C4-2B (cell line): ENCODE results near the gene DCTN1.

ENCODE experiments used
- ZFX ChIP-seq: fragments of 450-650 bp; IDR thresholded peaks from 2 replicates; pipeline ENCODE4 v1.6.1; 2017
- TF ChIP-seq, protein P1 (sequence below): fragments of 450-650 bp; conservative IDR thresholded peaks from 2 replicates; pipeline ENCODE4 v1.5.1; 2017; ENCODE audit warnings: mild to moderate bottlenecking

DNA sequence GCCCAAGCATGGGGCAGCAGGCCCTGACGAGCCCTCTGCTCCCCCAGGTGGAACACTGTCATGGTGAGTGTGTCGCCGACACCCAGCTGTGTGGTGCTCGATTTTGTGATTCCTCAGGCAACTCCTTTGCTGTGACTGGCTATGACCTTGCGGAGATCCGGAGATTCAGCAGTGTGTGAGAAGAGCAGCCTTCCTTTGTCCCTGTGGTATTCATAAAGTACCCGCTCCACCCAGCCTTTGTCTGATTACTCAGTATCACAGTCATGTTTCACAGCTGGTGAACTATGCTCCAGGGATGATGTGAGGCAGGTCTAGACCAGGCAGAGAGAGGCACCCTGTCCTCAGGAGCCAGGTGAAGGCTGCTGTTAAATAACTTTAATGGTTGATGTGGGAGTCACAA, 45.4 kb upstream of the DCTN1 start:
- TF ChIP-seq, protein P1, sequence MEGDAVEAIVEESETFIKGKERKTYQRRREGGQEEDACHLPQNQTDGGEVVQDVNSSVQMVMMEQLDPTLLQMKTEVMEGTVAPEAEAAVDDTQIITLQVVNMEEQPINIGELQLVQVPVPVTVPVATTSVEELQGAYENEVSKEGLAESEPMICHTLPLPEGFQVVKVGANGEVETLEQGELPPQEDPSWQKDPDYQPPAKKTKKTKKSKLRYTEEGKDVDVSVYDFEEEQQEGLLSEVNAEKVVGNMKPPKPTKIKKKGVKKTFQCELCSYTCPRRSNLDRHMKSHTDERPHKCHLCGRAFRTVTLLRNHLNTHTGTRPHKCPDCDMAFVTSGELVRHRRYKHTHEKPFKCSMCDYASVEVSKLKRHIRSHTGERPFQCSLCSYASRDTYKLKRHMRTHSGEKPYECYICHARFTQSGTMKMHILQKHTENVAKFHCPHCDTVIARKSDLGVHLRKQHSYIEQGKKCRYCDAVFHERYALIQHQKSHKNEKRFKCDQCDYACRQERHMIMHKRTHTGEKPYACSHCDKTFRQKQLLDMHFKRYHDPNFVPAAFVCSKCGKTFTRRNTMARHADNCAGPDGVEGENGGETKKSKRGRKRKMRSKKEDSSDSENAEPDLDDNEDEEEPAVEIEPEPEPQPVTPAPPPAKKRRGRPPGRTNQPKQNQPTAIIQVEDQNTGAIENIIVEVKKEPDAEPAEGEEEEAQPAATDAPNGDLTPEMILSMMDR: no peak
- TF ChIP-seq ZFX: no peak
